Activated CD4-positive, alpha-beta T cell treated with anti-CD3 and anti-CD28 coated beads for 4 hours (primary cell): ENCODE data around the gene CLEC7A.
A peak's percentile ranks its signal among the peaks of the same experiment; 100 is the strongest.

Source experiments
- DNase-seq, 2 donors: peaks; one replicate each; pipeline ENCODE4 v3.0.0-alpha.2; 2020

The CLEC7A gene

GRCh38 chr12:10130042-10130441 is at the start of gene CLEC7A:
Gene CLEC7A (minus strand): TSS chr12:10130199. CDS start chr12:10130082, 117 bp downstream.
- DNase-seq, result no peak

GRCh38 chr12:10179776-10180181 is 49.8 kb upstream of the CLEC7A start:
- no peak for DNase-seq

GRCh38 chr12:10178821-10179220 is 48.8 kb upstream of the CLEC7A start, which contains the start of gene TMEM52B:
Gene TMEM52B (plus strand): TSS chr12:10179032. CDS start chr12:10179575, 543 bp downstream.
- no peak for DNase-seq

GRCh38 chr12:10175846-10176636 is 46.0 kb upstream of the CLEC7A start:
- no peak for DNase-seq

GRCh38 chr12:10174986-10175614 is 45.1 kb upstream of the CLEC7A start:
- no peak for DNase-seq

GRCh38 chr12:10171973-10172728 is 42.2 kb upstream of the CLEC7A start, which contains the start of gene OLR1:
Gene OLR1 (minus strand): TSS chr12:10172132. CDS start chr12:10172077, 55 bp downstream.
- DNase-seq, result no peak

- DNase-seq, result no peak
These were observed 40.2 kb upstream of the CLEC7A start for GRCh38 chr12:10170216-10170615.

GRCh38 chr12:10169104-10169503 is 39.1 kb upstream of the CLEC7A start:
- no peak for DNase-seq

- DNase-seq, result no peak
These were observed 37.6 kb upstream of the CLEC7A start for GRCh38 chr12:10167599-10167998.

GRCh38 chr12:10165421-10165820 is 35.4 kb upstream of the CLEC7A start:
- DNase-seq, result no peak

GRCh38 chr12:10163084-10163483 is 33.1 kb upstream of the CLEC7A start:
- DNase-seq, result no peak

- no peak for DNase-seq
These were observed 30.8 kb upstream of the CLEC7A start for GRCh38 chr12:10160617-10161385.

- DNase-seq, result no peak
These were observed 29.3 kb upstream of the CLEC7A start for GRCh38 chr12:10159280-10159679.

GRCh38 chr12:10158406-10158805 is 28.4 kb upstream of the CLEC7A start:
- DNase-seq, result no peak

- DNase-seq, result no peak
These were observed 26.0 kb upstream of the CLEC7A start for GRCh38 chr12:10155966-10156365.

- no peak for DNase-seq
These were observed 24.1 kb upstream of the CLEC7A start for GRCh38 chr12:10154145-10154496.

GRCh38 chr12:10153271-10154144 is 23.5 kb upstream of the CLEC7A start:
- peak; percentile 47 to 60 for DNase-seq

GRCh38 chr12:10151621-10152020 is 21.6 kb upstream of the CLEC7A start:
- no peak for DNase-seq

- DNase-seq, result no peak
These were observed 17.9 kb upstream of the CLEC7A start for GRCh38 chr12:10147714-10148403.

GRCh38 chr12:10142976-10143589 is 13.1 kb upstream of the CLEC7A start:
- DNase-seq, result no peak

GRCh38 chr12:10140001-10140400 is 10.0 kb upstream of the CLEC7A start:
- peak; percentile 26 to 31 for DNase-seq
